OCI-LY3 (cell line): Measurements from ENCODE around the gene RAP1GAP2.

Experiments used
- CTCF ChIP-seq: fragments of 200-600, 300-600 bp; sonication (generic); IDR thresholded peaks from 2 replicates; pipeline ENCODE4 v1.5.1; 2014; ENCODE audit warnings: antibody characterized with exemption, low read length, low read depth
- EZH2phosphoT487 ChIP-seq: fragments of 200-600 bp; shearing (Covaris generic); IDR thresholded peaks from 2 replicates; pipeline ENCODE4 v1.6.1; 2018; ENCODE audit warnings: antibody characterized with exemption, mixed run types, low read depth

- TF ChIP-seq CTCF = no peak
- no peak for TF ChIP-seq EZH2phosphoT487
Measured at GRCh38 chr17:2830678-2831077, 34.4 kb downstream of the RAP1GAP2 start.
